OCI-M1 (cell line): ENCODE data around the gene NEB.

Source experiments
- DNase-seq: peaks from one replicate; lab custom pipeline; 2025; lab: John Stamatoyannopoulos, UW

Gene NEB

GRCh38 chr2:151733771-151734672 is at the start of gene NEB:
Gene NEB, minus strand, starts transcription at chr2:151734476. Its CDS starts 1,320 bp downstream, at chr2:151733156.
- DNase-seq, result no peak

GRCh38 chr2:151783133-151783520 is 48.9 kb upstream of the NEB start:
- peak; percentile 66 for DNase-seq

- DNase-seq, result peak; percentile 96
Observed at GRCh38 chr2:151782378-151783132, 48.3 kb upstream of the NEB start.

- peak; percentile 27 for DNase-seq
Observed at GRCh38 chr2:151781642-151782041, 47.4 kb upstream of the NEB start.

- peak; percentile 31 for DNase-seq
Observed at GRCh38 chr2:151780938-151781337, 46.7 kb upstream of the NEB start.

GRCh38 chr2:151777935-151778334 is 43.7 kb upstream of the NEB start:
- DNase-seq, result no peak

GRCh38 chr2:151777487-151777886 is 43.2 kb upstream of the NEB start:
- DNase-seq, result peak; percentile 37

GRCh38 chr2:151776367-151776766 is 42.1 kb upstream of the NEB start:
- DNase-seq, result peak; percentile 44

GRCh38 chr2:151775057-151775740 is 40.9 kb upstream of the NEB start:
- DNase-seq, result peak; percentile 61

GRCh38 chr2:151774506-151774905 is 40.2 kb upstream of the NEB start:
- DNase-seq, result no peak

- no peak for DNase-seq
Observed at GRCh38 chr2:151771599-151772358, 37.5 kb upstream of the NEB start.

- no peak for DNase-seq
Observed at GRCh38 chr2:151770995-151771394, 36.7 kb upstream of the NEB start.

- no peak for DNase-seq
Observed at GRCh38 chr2:151769606-151770005, 35.3 kb upstream of the NEB start.

GRCh38 chr2:151767536-151767935 is 33.3 kb upstream of the NEB start:
- DNase-seq, result no peak

GRCh38 chr2:151766437-151767153 is 32.3 kb upstream of the NEB start:
- DNase-seq, result no peak

- no peak for DNase-seq
Observed at GRCh38 chr2:151765760-151766410, 31.6 kb upstream of the NEB start.

GRCh38 chr2:151762694-151763093 is 28.4 kb upstream of the NEB start:
- DNase-seq, result peak; percentile 37

GRCh38 chr2:151761687-151762086 is 27.4 kb upstream of the NEB start:
- no peak for DNase-seq

GRCh38 chr2:151761193-151761592 is 26.9 kb upstream of the NEB start:
- DNase-seq, result no peak

- DNase-seq, result peak; percentile 19
Observed at GRCh38 chr2:151760139-151760650, 25.9 kb upstream of the NEB start.
